Adrenal gland (tissue), 5 donors: ENCODE results near the gene COPS7A.

Source experiments
- CTCF ChIP-seq, 6 experiments: fragments of 450-650 bp in 4 of 6; fragments of 200-600 bp in 2 of 6; sonication (generic) in 1 of 6; IDR thresholded peaks; 1 replicate in 5 of 6; 2 replicates in 1 of 6; pipeline versions ENCODE4 v1.5.1 to v1.8.0; 2016 to 2021; ENCODE audit warnings: antibody characterized with exemption in 6 of 6, mild to moderate bottlenecking in 2 of 6, moderate library complexity in 1 of 6
- POLR2A ChIP-seq, 2 donors: fragments of 450-650 bp; IDR thresholded peaks; one replicate each; pipeline ENCODE4 v1.6.1; 2017; ENCODE audit warnings: antibody characterized with exemption in 2 of 2, mild to moderate bottlenecking in 2 of 2, moderate library complexity in 1 of 2
- donor health status: DM: no; HTN: no; CAD: no.

- no peak for TF ChIP-seq POLR2A (IDR thresholded peaks at IDR 0.05)
- TF ChIP-seq CTCF (IDR thresholded peaks at IDR 0.05) = no peak
These were observed 20.2 kb upstream of the COPS7A start for GRCh38 chr12:6703631-6704030.
